Stimulated activated CD8-positive, alpha-beta memory T cell treated with anti-CD3 and anti-CD28 coated beads, Interleukin-12 subunit alpha, Interleukin-12 subunit beta, amount 100 ng/mL, for 24 hours (primary cell): ENCODE results near the gene RTKN2.
"Not testable (repeated sequence)": the region's sequence is repeated elsewhere in the genome, so short reads cannot be mapped to it uniquely, and the experiment has no call there.

Experiments
- DNase-seq: peaks from one replicate; pipeline ENCODE4 v3.0.0-alpha.2; 2020; ENCODE audit errors: extremely low read depth

The RTKN2 gene

DNA sequence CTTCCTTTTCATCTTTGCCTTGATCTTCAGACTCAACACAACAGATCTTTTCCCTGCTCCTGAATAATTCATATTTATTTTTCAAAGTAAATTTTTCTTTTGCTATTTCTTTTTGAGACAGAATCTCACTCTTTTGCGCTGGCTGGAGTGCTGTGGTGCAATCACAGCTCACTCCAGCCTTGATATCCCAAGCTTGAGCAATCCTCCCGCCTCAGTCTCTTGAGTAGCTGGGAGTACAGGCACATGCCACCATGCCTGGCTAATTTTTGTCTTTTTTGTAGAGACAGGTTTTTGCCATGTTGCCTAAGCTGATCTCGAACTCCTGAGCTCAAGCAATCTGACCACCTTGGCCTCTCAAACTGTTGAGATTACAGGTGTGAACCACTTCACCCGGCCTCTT lies 9.2 kb downstream of the RTKN2 start:
- DNase-seq = no peak

DNA sequence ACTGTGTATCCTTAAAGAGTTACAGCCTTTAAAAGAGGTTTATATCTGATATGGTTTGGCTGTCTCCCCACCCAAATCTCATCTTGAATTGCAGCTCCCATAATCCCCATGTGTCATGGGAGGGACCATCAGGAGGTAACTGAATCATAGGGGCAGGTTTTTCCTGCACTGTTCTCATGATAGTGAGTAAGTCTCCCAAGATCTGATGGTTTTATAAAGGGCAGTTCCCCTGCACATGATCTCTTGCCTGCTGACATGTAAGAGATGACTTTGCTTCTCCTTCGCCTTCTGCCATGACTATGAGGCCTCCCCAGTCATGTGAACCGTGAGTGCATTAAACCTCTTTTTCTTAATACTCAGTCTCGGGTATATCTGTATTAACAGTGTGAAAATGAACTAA lies 9.7 kb downstream of the RTKN2 start:
- no peak for DNase-seq

- no peak for DNase-seq
Observed at GRCh38 chr10:62253704-62254103, 14.9 kb downstream of the RTKN2 start.

GRCh38 chr10:62252051-62252450 lies 16.6 kb downstream of the RTKN2 start:
- DNase-seq = no peak

DNA sequence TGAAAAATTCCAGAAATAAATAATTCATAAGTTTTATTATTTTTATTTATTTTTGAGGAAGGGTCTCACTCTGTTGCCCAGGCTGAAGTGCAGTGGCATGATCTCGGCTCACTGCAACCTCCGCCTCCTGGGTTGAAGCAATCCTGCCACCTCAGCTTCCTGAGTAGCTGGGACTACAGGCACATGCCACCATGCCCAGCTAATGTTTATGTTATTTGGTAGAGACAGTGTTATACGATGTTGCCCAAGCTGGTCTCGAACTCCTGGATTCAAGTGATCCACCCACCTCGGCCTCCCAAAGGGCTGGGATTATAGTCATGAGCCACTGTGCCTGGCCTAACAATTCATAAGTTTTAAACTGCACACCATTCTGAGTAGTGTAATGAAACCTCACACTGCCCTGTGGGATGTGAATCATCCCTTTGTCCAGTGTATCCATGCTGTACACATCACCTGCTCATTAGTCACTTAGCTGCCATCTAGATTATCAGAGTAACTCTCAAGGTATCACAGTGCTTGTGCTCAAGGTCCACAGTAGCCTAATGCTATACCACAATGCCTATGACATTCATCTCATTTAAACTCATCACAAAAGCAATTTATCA lies 17.9 kb downstream of the RTKN2 start:
- no peak for DNase-seq

DNA sequence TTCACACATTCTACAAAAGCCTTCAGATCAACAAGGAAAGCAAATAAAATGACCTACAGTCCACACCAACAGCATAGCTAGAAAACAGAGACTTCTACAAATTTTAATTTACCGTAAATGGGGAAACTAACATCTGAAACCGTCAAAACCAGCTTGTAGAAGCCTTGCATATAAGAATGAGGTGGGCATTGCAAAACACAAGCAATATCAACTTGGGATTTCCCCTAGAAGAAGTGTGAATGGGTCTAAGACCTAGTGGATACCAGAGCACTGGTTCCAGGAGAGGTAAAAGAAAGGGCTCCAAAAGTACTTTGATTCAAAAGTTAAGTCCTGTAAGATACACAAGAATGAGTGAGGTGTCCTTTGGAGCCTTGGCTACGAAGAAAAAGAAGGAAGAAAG lies 18.7 kb downstream of the RTKN2 start:
- no peak for DNase-seq

- no peak for DNase-seq
Observed at GRCh38 chr10:62248465-62248864, 20.2 kb downstream of the RTKN2 start.

DNA sequence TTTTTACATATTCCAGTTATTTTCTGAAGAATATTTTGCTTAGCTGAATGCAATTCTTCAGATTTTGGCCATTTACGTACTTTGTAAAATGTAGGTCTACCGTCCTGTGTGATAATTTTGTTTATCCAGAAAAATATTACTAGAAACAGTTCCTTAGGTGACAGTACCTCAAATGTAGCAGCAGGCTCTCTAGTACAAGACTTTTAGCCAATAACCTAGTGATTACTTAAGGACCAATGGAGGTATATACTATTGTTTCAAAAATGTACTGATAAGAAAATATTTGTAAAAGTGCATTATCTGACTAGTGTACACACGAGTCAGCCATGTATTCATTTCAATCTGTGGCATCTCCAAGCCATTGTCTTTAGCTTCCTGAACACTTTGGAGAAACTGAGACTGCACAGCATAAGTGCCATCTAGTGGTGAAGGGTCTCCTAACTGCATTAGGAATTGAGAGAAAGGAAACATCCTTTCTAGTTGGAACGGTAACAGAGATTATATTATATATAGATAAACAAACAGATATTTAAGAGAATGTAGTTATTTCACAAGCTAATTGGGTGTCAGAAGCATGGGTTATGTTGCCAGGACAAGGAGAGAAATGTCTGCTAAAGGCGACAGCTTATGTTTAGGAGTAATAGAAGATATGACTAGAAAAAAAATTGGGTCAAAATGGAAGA lies 23.7 kb downstream of the RTKN2 start:
- DNase-seq = no peak

GRCh38 chr10:62244088-62244487 lies 24.6 kb downstream of the RTKN2 start:
- DNase-seq = no peak

DNA sequence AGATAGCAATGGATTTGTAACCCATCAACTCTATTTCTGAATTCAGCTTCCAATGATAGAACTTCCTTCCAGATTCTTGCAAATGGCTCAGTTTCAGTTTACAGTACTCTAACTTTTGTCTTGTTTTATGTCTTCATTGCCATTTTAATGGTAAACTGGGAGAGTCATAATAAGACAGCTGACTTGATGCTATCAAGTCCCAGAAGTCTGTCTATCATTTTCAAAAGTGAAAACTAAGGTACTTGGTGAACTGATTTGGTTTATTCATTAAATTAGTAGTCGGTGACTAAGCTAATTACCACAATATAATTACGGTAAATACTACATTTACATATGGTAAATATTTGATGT lies 25.0 kb downstream of the RTKN2 start:
- DNase-seq = no peak

DNA sequence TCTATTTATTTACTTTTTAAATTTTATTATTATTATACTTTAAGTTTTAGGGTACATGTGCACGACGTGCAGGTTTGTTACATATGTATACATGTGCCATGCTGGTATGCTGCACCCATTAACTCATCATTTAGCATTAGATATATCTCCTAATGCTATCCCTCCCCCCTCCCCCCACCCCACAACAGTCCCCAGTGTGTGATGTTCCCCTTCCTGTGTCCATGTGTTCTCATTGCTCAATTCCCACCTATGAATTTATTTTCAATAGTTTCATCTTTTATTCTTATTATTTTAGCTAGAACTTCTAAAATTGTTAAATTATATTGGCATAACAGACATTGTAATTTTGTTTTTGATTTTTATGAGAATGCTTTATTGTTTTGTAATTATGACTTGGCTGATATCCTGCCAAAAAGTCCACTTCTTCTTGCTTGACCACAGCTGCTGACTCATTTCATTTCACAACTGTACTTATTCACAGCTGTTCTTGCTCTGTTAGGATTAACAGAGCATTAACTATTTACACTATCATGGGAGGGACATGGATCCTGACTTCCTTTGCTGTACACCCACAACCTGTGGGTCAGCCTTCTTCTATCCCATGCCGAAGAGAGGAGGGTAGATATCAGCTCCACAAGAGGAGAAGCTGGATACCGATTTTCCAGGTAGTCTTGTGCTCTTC lies 25.5 kb downstream of the RTKN2 start:
- DNase-seq = not testable (repeated sequence)

- not testable (repeated sequence) for DNase-seq
Observed at GRCh38 chr10:62241521-62241920, 27.1 kb downstream of the RTKN2 start.

DNA sequence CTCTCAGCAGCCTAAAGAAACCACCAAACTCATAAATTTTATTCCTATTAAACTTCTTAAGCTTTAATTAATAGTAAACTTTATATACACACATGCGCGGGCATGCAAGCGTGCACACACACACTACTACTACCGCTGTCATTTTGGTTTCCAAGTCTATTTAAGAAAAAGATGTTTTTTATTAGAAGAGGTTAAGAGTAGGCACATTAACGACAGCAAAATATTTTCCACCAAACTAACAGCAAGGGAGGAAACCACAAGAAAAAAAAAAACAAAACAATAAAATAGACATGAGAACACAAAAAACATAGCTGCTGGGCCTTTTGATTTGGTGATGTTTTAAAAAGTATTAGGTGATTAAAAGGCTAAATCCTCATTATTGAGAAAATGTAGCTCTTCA lies 28.6 kb downstream of the RTKN2 start:
- DNase-seq = no peak

- no peak for DNase-seq
Observed at GRCh38 chr10:62238880-62239279, 29.8 kb downstream of the RTKN2 start.

- DNase-seq = no peak
Observed at GRCh38 chr10:62237966-62238365, 30.7 kb downstream of the RTKN2 start.

DNA sequence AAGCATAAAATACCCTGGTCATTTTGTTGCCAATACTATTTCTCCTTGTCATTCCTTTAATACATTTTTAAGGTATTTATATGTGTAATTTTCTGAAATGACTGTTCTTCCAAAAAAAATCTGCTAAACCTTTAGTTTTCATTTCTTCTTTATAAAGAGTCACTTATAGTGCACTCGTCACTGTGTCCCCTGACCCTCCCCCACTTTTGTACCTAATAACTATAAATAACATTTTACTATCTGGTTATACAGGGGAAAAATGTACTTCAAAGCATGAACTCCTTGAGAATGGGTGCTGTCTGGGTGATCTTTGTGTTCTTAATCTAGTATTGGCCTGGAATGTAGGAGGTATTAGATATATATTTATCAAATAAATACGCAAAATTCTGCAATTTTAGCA lies 31.1 kb downstream of the RTKN2 start:
- no peak for DNase-seq

DNA sequence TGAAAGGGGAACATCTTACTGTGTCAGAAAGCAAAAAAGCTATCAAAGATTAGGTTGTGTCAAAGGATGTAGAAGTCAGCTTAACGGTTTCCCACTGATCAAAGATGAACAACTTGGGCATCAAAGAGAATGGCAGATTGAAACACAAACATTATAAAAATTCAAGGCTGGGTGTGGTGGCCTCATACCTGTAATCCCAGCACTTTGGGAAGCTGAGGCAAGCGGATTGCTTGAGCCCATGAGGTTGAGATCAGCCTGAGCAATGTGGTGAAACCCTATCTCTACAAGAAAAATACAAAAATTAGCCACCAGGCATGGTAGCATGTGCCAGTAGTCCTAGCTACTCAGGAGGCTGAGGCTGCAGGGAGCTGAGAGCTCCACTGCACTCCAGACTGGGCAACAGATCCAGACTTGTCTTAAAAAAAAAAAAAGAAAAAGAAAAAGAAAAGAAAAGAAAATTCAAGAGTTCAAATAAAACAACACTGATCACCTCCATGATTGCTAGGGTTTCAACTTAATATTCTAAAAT lies 34.5 kb downstream of the RTKN2 start:
- DNase-seq = no peak

DNA sequence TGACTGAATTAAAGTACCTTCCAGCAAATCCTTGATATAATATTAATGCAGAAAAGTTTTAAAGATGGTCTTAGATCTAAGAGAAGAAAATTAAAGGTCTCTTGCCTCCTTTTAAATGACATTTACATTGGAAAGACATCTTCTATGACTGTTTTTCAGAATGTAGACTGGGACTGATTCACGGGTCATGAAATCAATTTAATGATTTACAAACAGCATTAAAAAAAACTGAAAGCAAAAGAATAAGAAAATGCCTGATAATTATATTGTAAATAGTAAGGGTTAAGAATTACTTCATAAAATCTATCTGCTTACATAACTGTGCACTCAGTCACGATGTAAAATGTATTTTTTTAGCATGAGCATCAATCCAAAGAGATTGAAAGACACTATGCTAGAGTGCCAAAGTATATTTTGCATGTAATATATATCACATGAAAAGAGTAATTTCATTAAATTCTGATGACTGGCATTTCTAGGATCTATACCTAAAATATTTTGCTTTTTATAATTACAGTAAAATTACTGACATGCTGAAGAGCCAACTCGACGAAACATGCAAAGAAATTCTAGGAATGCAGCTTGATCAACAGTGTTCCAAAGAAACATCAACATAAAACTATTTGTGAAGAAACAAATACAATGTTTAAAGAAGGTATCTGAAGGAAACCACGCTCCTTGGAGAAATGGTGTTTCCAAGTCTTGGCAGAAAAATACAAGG lies 35.1 kb downstream of the RTKN2 start:
- no peak for DNase-seq

- no peak for DNase-seq
Observed at GRCh38 chr10:62231805-62232204, 36.8 kb downstream of the RTKN2 start.

DNA sequence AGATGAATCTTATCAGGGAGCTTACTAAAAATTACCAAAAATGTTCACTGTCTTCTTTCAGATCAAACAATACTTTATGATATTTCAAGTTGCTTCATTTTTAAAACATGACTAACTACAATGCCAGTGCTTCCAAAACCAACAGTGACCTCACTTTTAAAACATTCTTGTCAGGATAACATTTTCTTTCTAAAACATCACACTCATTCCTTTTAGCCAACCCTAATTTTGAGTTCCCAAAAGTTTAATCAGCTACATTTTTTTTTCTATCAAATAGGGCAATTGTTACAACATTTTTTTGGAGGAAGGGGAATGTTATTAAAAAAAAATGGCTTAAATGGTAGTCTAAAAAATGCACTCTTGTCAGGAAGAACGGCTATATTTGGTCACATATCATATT lies 37.3 kb downstream of the RTKN2 start:
- no peak for DNase-seq

- no peak for DNase-seq
Observed at GRCh38 chr10:62230344-62231121, 38.1 kb downstream of the RTKN2 start.

- DNase-seq = no peak
Observed at GRCh38 chr10:62225362-62225761, 43.3 kb downstream of the RTKN2 start.
